ENCODE measurements around the gene DCTN2.
"Not testable (repeated sequence)": the region's sequence is repeated elsewhere in the genome, so short reads cannot be mapped to it uniquely, and the experiment has no call there.

The DCTN2 gene

GRCh38 chr12:57576613-57577160 lies 29.7 kb upstream of the DCTN2 start:
- DNase-seq (ENCODE audit: low spot score), result no peak

- no peak for DNase-seq (ENCODE audit: low spot score)
Observed at GRCh38 chr12:57575771-57576612, 29.0 kb upstream of the DCTN2 start.

GRCh38 chr12:57574795-57575194 lies 27.8 kb upstream of the DCTN2 start:
- DNase-seq (ENCODE audit: low spot score), result no peak

- DNase-seq (ENCODE audit: low spot score), result no peak
Observed at GRCh38 chr12:57571926-57572762, 25.2 kb upstream of the DCTN2 start.

- not testable (repeated sequence) for DNase-seq (ENCODE audit: low spot score)
Observed at GRCh38 chr12:57570438-57570837, 23.4 kb upstream of the DCTN2 start.

GRCh38 chr12:57569858-57570257 lies 22.9 kb upstream of the DCTN2 start:
- DNase-seq (ENCODE audit: low spot score), result no peak

GRCh38 chr12:57568838-57569237 lies 21.8 kb upstream of the DCTN2 start:
- DNase-seq (ENCODE audit: low spot score), result no peak

- DNase-seq (ENCODE audit: low spot score), result no peak
Observed at GRCh38 chr12:57564178-57564740, 17.3 kb upstream of the DCTN2 start.

- DNase-seq (ENCODE audit: low spot score), result no peak
Observed at GRCh38 chr12:57563358-57563757, 16.4 kb upstream of the DCTN2 start.

- not testable (repeated sequence) for DNase-seq (ENCODE audit: low spot score)
Observed at GRCh38 chr12:57561117-57561516, 14.1 kb upstream of the DCTN2 start.

GRCh38 chr12:57560516-57560915 lies 13.5 kb upstream of the DCTN2 start:
- no peak for DNase-seq (ENCODE audit: low spot score)

- no peak for DNase-seq (ENCODE audit: low spot score)
Observed at GRCh38 chr12:57558864-57559263, 11.9 kb upstream of the DCTN2 start.

- DNase-seq (ENCODE audit: low spot score), result no peak
Observed at GRCh38 chr12:57554897-57555296, 7.9 kb upstream of the DCTN2 start.

GRCh38 chr12:57554453-57554852 lies 7.5 kb upstream of the DCTN2 start:
- no peak for DNase-seq (ENCODE audit: low spot score)

GRCh38 chr12:57553343-57554202 lies 6.6 kb upstream of the DCTN2 start:
- no peak for DNase-seq (ENCODE audit: low spot score)

GRCh38 chr12:57552835-57553313 lies 5.9 kb upstream of the DCTN2 start:
- DNase-seq (ENCODE audit: low spot score), result peak; percentile 56

GRCh38 chr12:57552306-57552651 lies 5.3 kb upstream of the DCTN2 start:
- no peak for DNase-seq (ENCODE audit: low spot score)

- no peak for DNase-seq (ENCODE audit: low spot score)
Observed at GRCh38 chr12:57551637-57552305, 4.8 kb upstream of the DCTN2 start.

- no peak for DNase-seq (ENCODE audit: low spot score)
Observed at GRCh38 chr12:57550641-57551549, 3.9 kb upstream of the DCTN2 start.

All from kidney tubule cell (primary cell).